ENCODE data around the gene TNFAIP3.
"Not testable (repeated sequence)": the region's sequence is repeated elsewhere in the genome, so short reads cannot be mapped to it uniquely, and the experiment has no call there.

DNA sequence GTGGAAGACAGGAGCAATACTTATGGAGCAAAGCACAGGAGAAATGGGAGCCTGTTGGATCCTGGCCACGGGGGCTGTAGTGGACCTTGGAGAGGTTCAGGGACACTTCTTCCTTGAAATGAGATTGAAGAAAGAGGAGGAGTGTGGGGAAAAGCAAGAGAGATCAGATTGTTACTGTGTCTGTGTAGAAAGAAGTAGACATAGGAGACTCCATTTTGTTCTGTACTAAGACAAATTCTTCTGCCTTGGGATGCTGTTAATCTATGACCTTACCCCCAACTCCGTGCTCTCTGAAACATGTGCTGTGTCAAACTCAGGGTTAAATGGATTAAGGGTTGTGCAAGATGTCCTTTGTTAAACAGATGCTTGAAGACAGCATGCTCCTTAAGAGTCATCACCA, 22.7 kb upstream of the TNFAIP3 start:
- TF ChIP-seq ZFP3 (CRISPR knock-in tag; IDR thresholded peaks at IDR 0.05); ARNTL (CRISPR knock-in tag; IDR thresholded peaks at IDR 0.05; ENCODE audit: borderline replicate concordance, low read depth): not testable (repeated sequence)

Measured in SK-N-SH treated with all-trans-retinoic acid at 6 μM for 48 hours (cell line).